B cell (primary cell): ENCODE results near the gene UBE2O. TPM values are rescaled to one million over a fixed set of nuclear protein-coding genes. Genes with fewer than 3 reads are reported as not detected.

Experiments used
- ATAC-seq: fragments of 200-7000 bp; cut with Tn5 transposase; one replicate; pipeline ENCODE4 v1.10.0; 2021; ENCODE audit warnings: low read depth, mild to moderate bottlenecking, moderate number of reproducible peaks, moderate library complexity
- CTCF ChIA-PET: fragments of 350-600 bp; sonication (Branson Sonifier 250); formaldehyde crosslinking; loops from one replicate; lab custom pipeline; 2021; ENCODE audit warnings: antibody characterized with exemption, inconsistent platforms; lab: Charles Lee
- POLR2A ChIA-PET: fragments of 350-600 bp; sonication (Branson Sonifier 250); formaldehyde crosslinking; loops from one replicate; lab custom pipeline; 2021; ENCODE audit warnings: antibody characterized with exemption; lab: Charles Lee
- DNase-seq: peaks from one replicate; pipeline ENCODE4 v3.0.0; 2013
- H2AFZ ChIP-seq: 2 replicates; pipeline ENCODE4 v1.6.1; 2012; ENCODE audit warnings: mild to moderate bottlenecking, low read depth, low read length; ENCODE audit not compliant: insufficient read depth, poor library complexity, severe bottlenecking
- H3K27ac ChIP-seq, 2 donors: 1 replicate in 1 of 2; 2 replicates in 1 of 2; pipeline ENCODE4 v1.5.1; 2012 to 2013; ENCODE audit warnings: low read length in 2 of 2, mild to moderate bottlenecking in 2 of 2, moderate library complexity in 1 of 2
- H3K27me3 ChIP-seq, 4 experiments: fragments of 200-600 bp in 1 of 4; sonication (generic) in 1 of 4; replicated peaks in 1 of 4; 1 replicate in 2 of 4; 2 replicates in 2 of 4; pipeline versions ENCODE4 v1.6.1 to v1.7.0; 2013 to 2016; ENCODE audit warnings: low read length in 3 of 4, mild to moderate bottlenecking in 2 of 4, mixed read lengths in 1 of 4, moderate library complexity in 1 of 4; ENCODE audit not compliant: insufficient read depth in 4 of 4, control insufficient read depth in 3 of 4; ENCODE audit errors: control extremely low read depth in 1 of 4
- H3K36me3 ChIP-seq, 2 experiments: replicated peaks in 1 of 2; 1 replicate in 1 of 2; 2 replicates in 1 of 2; pipeline versions ENCODE4 v1.6.1 to v1.7.1; 2013; ENCODE audit warnings: low read length in 1 of 2; ENCODE audit not compliant: insufficient read depth in 2 of 2, control insufficient read depth in 1 of 2; ENCODE audit errors: control extremely low read depth in 1 of 2, extremely low read depth in 1 of 2
- H3K4me1 ChIP-seq, 2 donors: fragments of 200-600 bp in 1 of 2; sonication (generic) in 1 of 2; 1 replicate in 1 of 2; 2 replicates in 1 of 2; pipeline versions ENCODE4 v1.5.1 to v1.6.1; 2013 to 2017; ENCODE audit warnings: low read length in 2 of 2; ENCODE audit not compliant: control insufficient read depth in 2 of 2, insufficient read depth in 2 of 2
- H3K4me2 ChIP-seq: replicated peaks from 2 replicates; pipeline ENCODE3; 2012; ENCODE audit warnings: mild to moderate bottlenecking, low read depth, low read length; ENCODE audit not compliant: poor library complexity, severe bottlenecking
- H3K4me3 ChIP-seq, 5 experiments: fragments of 200-600 bp in 1 of 5; sonication (generic) in 1 of 5; 1 replicate in 3 of 5; 2 replicates in 2 of 5; pipeline versions ENCODE4 v1.5.1 to v1.7.0; 2011 to 2016; ENCODE audit warnings: low read length in 4 of 5, mild to moderate bottlenecking in 4 of 5, low read depth in 2 of 5, control low read depth in 1 of 5, moderate library complexity in 1 of 5; ENCODE audit not compliant: insufficient read depth in 1 of 5; ENCODE audit errors: control extremely low read depth in 1 of 5, extremely low read depth in 1 of 5
- H3K79me2 ChIP-seq: fragments of 200-600 bp; sonication (generic); one replicate; pipeline ENCODE4 v1.6.0; 2016; ENCODE audit warnings: low read length; ENCODE audit not compliant: control insufficient read depth, insufficient read depth
- H3K9ac ChIP-seq: fragments of 200-600 bp; sonication (generic); 2 replicates; pipeline ENCODE4 v1.6.1; 2017; ENCODE audit warnings: mild to moderate bottlenecking, low read length, moderate library complexity
- H3K9me3 ChIP-seq, 3 donors: one replicate each; pipeline versions ENCODE4 v1.6.1 to v1.7.1; 2013; ENCODE audit warnings: low read length in 2 of 3; ENCODE audit not compliant: control insufficient read depth in 2 of 3, insufficient read depth in 1 of 3; ENCODE audit errors: control extremely low read depth in 1 of 3
- H4K20me1 ChIP-seq: 2 replicates; pipeline ENCODE4 v1.6.0; 2012; ENCODE audit warnings: mild to moderate bottlenecking, low read length; ENCODE audit not compliant: insufficient read depth, control insufficient read depth, poor library complexity, severe bottlenecking
- H3K27ac Mint-ChIP-seq: one replicate; pipeline ENCODE4 v1.8.0; 2021; ENCODE audit warnings: mixed read lengths
- H3K27me3 Mint-ChIP-seq: one replicate; pipeline ENCODE4 v1.8.0; 2021; ENCODE audit warnings: mixed read lengths
- H3K4me1 Mint-ChIP-seq: one replicate; pipeline ENCODE4 v1.8.0; 2021; ENCODE audit warnings: mixed read lengths
- H3K4me3 Mint-ChIP-seq: one replicate; pipeline ENCODE4 v1.8.0; 2021; ENCODE audit warnings: mixed read lengths
- H3K9me3 Mint-ChIP-seq: one replicate; pipeline ENCODE4 v1.8.0; 2022; ENCODE audit warnings: mixed read lengths; ENCODE audit not compliant: insufficient read depth
- CTCF ChIP-seq: fragments of 200-600 bp; IDR thresholded peaks from one replicate; pipeline ENCODE4 v1.8.0; 2022; ENCODE audit warnings: antibody characterized with exemption, mild to moderate bottlenecking
- EZH2 ChIP-seq: IDR thresholded peaks from 2 replicates; pipeline ENCODE4 v1.6.1; 2012; ENCODE audit warnings: borderline replicate concordance, low read depth, mild to moderate bottlenecking, moderate library complexity, low read length; ENCODE audit not compliant: insufficient read depth, poor library complexity, severe bottlenecking
- WGBS: methylation state at CpG from one replicate; pipeline ENCODE4 v1.1.5; 2013; ENCODE audit warnings: missing lambda C conversion rate; ENCODE audit not compliant: insufficient coverage; 5-methylcytosine and 5-hydroxymethylcytosine counted together
- intact Hi-C: fragments of 100-400 bp; cut with micrococcal nuclease; formaldehyde crosslinking; loops from one replicate; pipeline ENCODE4 v1.10.0; 2022
- polyA plus RNA-seq: library from polyadenylated mRNA; depleted of rRNA; stranded (reverse); fragments of >200 nt; gene quantifications from 2 replicates; pipeline ENCODE4 v1.2.3, GENCODE V29; 2012
- total RNA-seq, 2 donors: library from RNA; stranded (reverse); fragments of 120-200 nt in 1 of 2; gene quantifications; 1 replicate in 1 of 2; 2 replicates in 1 of 2; pipeline versions ENCODE4 v1.2.3 to v1.2.4, GENCODE V29; 2013 to 2022

Gene UBE2O
- total and polyA plus RNA-seq, 2 donors (not counting 1 experiment from before 2014, with no cell fraction given), result 41.3 to 54.0 TPM

- Histone ChIP-seq H3K9me3 (no peaks in the 10 kb centered on the region), H3K36me3 (no peaks in the 10 kb centered on the region), H3K79me2 (peaks cover 5% of the 10 kb centered on the region), H3K27ac (no peak overlapping the region), H3K4me3 (no peak overlapping the region), H3K9ac (no peak overlapping the region), H3K27me3 (peaks cover 0 to 3% (median 0%) of the 10 kb centered on the region in 4 experiments), H4K20me1 (no peaks in the 10 kb centered on the region), H3K4me1 (no peaks in the 10 kb centered on the region), H2AFZ (no peak overlapping the region), H3K4me2 (no peak overlapping the region)
- Mint-ChIP-seq H3K4me3 (no peak overlapping the region), H3K27ac (no peak overlapping the region), H3K27me3 (no peaks in the 10 kb centered on the region), H3K4me1 (no peaks in the 10 kb centered on the region), H3K9me3 (no peaks in the 10 kb centered on the region)
- POLR2A ChIA-PET, result interaction anchor here (0.6 to 1.2 kb wide), 5 partner anchors 27 to 51 kb away, joined by 3 to 6 read pairs (median 3); no protein-coding TSS in a partner anchor
- ATAC-seq, result peak; percentile 80
- TF ChIP-seq EZH2, result no peak
- peak; percentile 21 for TF ChIP-seq CTCF
- CTCF ChIA-PET, result interaction anchor here (0.6 to 16.1 kb wide), 34 partner anchors 8 to 166 kb away, joined by 3 to 442 read pairs (median 6); partner anchors contain the start of genes AANAT and RHBDF2
- WGBS, result 65% methylated on average over 5 of the region's 9 CpGs
- intact Hi-C loops, result loop anchor here (1.0 kb wide), 1 partner anchor 51 kb away; no protein-coding TSS in a partner anchor
- DNase-seq, result peak; percentile 68
These were observed 5.9 kb upstream of the UBE2O start for GRCh38 chr17:76458580-76459490.
